GM12872 (cell line): ENCODE data around the gene GCN1.

Source experiments
- CTCF ChIP-seq: IDR thresholded peaks from 3 replicates; pipeline ENCODE4 v1.5.1; 2011; ENCODE audit warnings: low read depth, mild to moderate bottlenecking, low read length, moderate library complexity; ENCODE audit not compliant: insufficient read depth

GCN1 gene

GRCh38 chr12:120078868-120079267, 115.6 kb downstream of the GCN1 start:
- no peak for TF ChIP-seq CTCF

GRCh38 chr12:120077260-120077659, 117.3 kb downstream of the GCN1 start:
- TF ChIP-seq CTCF = no peak
